Fibroblast of mammary gland (primary cell): ENCODE results near the gene CABP4.

ENCODE experiments used
- DNase-seq: peaks from one replicate; pipeline ENCODE4 v3.0.0-alpha.2; 2010; ENCODE audit warnings: low read depth
- H3K4me3 ChIP-seq: 2 replicates; pipeline ENCODE4 v1.5.1; 2011; ENCODE audit warnings: low read depth, mild to moderate bottlenecking, low read length, moderate library complexity; ENCODE audit not compliant: control insufficient read depth
- CTCF ChIP-seq: conservative IDR thresholded peaks from 2 replicates; pipeline ENCODE4 v1.5.1; 2011; ENCODE audit warnings: low read depth, low read length, inconsistent platforms; ENCODE audit not compliant: control insufficient read depth, insufficient read depth

CABP4 gene

DNA sequence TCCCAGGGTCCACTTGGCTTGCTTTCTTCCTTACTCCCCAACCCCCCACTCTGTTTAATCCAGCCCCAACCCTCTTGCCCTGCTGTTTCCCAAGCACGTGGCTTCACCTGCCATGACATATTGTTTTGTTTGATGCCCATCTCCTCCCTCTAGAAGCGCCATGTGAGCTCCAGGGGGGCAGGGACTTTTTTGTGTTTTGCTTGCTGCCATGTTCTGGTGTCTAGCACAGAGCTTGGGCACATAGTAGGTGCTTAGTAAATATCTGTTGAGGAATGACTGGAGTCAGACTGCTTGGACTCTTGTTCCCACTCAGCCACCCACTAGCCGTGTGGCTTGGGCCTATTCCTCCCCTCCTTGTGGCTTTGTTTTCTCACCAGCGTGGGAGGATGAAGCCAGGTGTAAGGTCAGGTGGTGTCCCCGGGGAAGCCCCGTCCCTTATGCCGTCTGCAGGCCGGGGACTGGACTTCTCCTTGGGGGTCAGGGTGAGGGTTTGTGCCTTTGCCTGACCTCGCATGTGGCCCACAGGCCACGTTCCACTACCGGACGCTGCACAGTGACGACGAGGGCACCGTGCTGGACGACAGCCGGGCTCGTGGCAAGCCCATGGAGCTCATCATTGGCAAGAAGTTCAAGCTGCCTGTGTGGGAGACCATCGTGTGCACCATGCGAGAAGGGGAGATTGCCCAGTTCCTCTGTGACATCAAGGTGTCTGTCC, 31.5 kb downstream of the CABP4 start:
- TF ChIP-seq CTCF = no peak
- H3K4me3 ChIP-seq = no peak overlapping the region
- no peak for DNase-seq

GRCh38 chr11:67489203-67489884, 34.2 kb downstream of the CABP4 start:
- TF ChIP-seq CTCF = no peak
- no peak for DNase-seq
- H3K4me3 ChIP-seq = no peak overlapping the region

DNA sequence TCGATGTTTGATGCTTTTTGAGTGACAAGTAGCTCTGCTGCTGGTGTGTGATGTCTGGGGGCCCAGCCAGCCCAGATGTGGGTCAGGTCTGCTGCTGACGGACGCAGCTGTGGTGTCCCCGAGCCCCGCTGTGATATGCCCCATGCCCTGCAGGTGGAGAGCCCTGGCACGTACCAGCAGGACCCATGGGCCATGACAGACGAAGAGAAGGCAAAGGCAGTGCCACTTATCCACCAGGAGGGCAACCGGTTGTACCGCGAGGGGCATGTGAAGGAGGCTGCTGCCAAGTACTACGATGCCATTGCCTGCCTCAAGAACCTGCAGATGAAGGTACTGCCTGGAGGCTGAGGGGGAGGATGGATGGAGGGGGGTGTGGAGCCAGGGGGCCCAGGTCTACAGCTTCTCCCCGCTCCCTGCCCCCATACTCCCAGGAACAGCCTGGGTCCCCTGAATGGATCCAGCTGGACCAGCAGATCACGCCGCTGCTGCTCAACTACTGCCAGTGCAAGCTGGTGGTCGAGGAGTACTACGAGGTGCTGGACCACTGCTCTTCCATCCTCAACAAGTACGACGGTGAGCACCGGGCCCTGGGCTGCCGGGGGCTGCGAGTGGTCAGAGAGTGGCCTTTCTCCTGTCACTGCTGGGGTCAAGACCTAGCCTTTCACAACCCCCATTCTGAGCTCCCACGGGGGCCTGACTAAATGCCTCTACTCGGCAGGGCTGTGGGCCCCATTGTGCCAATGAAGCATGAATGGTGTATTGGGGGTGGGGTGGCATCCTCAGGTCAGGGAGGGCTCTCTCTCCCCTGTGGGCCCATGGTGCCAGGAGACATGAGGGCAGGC, 35.0 kb downstream of the CABP4 start:
- TF ChIP-seq CTCF = no peak
- H3K4me3 ChIP-seq = no peak overlapping the region
- no peak for DNase-seq

DNA sequence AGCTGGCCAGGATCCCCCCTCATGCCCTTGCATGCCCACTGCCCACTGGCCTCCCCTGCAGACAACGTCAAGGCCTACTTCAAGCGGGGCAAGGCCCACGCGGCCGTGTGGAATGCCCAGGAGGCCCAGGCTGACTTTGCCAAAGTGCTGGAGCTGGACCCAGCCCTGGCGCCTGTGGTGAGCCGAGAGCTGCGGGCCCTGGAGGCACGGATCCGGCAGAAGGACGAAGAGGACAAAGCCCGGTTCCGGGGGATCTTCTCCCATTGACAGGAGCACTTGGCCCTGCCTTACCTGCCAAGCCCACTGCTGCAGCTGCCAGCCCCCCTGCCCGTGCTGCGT, 35.5 kb downstream of the CABP4 start:
- H3K4me3 ChIP-seq = no peak overlapping the region
- DNase-seq = no peak
- TF ChIP-seq CTCF = no peak

GRCh38 chr11:67491276-67492068, 36.3 kb downstream of the CABP4 start:
- no peak for TF ChIP-seq CTCF
- DNase-seq = no peak
- H3K4me3 ChIP-seq = no peak overlapping the region

DNA sequence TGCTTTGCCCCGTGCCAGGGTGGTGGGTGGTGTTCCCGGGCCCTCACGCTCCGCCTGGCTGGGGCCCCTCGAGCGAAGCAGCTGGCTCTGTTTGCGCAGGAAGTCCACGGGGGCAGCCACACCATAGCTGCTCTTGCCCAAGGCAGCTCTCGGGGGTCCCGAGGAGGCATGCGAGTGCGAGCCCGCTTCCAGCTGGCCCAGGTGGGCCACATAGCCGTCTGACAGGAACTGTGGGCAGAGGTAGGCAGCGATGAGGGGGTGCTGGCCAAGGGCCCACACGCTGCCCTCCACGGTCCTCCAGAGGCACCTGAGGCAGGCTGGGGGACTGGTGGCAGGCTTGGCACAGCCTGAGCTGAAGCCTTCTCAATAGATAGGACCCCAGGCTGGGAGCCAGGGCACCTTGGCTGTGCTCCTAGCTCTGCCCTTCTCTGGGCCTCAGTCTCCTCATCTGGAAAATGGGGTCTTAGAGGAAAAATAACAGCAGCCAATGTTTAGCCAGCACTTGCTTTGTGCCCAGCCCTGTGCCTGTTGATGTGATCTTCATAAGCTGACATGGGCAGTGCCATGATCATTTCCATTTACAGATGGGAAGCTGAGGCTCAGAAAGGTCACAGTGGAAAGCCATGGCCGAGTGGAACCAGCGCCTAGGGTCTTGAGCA, 37.0 kb downstream of the CABP4 start:
- no peak for DNase-seq
- TF ChIP-seq CTCF = no peak
- H3K4me3 ChIP-seq = no peak overlapping the region
